Mononuclear cell (primary cell): ENCODE measurements around the gene MECR. TPM values are rescaled to one million over a fixed set of nuclear protein-coding genes. Genes with fewer than 3 reads are reported as not detected.

ENCODE experiments used
- H3K27me3 ChIP-seq: 2 replicates; pipeline ENCODE4 v1.6.0; 2011; ENCODE audit warnings: low read length, control low read depth; ENCODE audit not compliant: insufficient read depth
- H3K4me1 ChIP-seq: 2 replicates; pipeline ENCODE4 v1.5.1; 2011; ENCODE audit warnings: mild to moderate bottlenecking, low read length, control low read depth; ENCODE audit not compliant: insufficient read depth
- H3K4me3 ChIP-seq: 2 replicates; pipeline ENCODE4 v1.5.1; 2011; ENCODE audit warnings: mild to moderate bottlenecking, low read length, moderate library complexity
- H3K9me3 ChIP-seq: 2 replicates; pipeline ENCODE4 v1.5.1; 2011; ENCODE audit warnings: low read depth, mild to moderate bottlenecking, control low read depth, low read length
- total RNA-seq: library from RNA; depleted of rRNA; stranded (reverse); fragments of >200 nt; gene quantifications from one replicate; pipeline ENCODE4 v1.2.3, GENCODE V29; 2012

MECR gene
- total RNA-seq, 1 donor, result 2.1 TPM

DNA sequence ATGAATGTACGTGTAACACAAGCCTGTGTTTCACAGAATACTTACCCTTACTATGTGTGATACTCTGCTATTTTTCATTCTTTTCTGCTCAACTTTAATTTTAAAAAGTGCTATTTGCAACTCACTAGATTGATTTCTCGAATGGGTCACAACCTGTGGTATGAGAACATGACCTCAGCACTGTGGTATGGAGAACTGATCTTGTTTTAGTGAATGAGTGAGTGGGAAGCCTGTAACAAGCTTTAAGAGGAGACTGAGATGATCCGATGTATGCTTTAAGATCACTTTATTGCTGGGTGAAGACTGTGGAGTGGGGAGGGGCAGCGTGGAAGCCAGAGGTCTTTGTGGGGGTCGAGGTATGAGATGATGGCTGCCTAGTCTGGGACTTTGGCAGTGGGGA lies 21.6 kb downstream of the MECR start:
- Histone ChIP-seq H3K4me3 (no peak overlapping the region), H3K9me3 (no peaks in the 10 kb centered on the region), H3K4me1 (no peaks in the 10 kb centered on the region), H3K27me3 (no peaks in the 10 kb centered on the region)

DNA sequence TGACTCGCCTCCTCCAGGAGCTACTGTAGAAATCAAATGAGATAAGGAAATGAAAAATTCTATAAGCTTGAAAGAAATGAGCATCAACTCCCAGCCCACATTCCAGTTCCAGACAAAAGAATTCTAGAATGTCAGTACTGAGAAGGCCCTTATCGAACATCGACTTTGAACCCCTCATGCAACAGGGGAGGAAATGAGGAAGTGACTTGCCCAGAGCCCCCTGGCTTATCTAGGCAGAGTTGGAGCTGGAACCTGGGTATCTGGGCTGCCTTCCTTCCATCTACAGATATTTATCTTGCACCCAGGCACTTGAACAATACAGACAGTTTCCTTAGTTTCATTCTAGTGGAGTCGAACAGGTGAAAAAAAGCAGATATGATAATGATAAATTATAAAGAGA lies 22.3 kb downstream of the MECR start:
- Histone ChIP-seq H3K27me3 (no peaks in the 10 kb centered on the region), H3K9me3 (no peaks in the 10 kb centered on the region), H3K4me1 (no peaks in the 10 kb centered on the region), H3K4me3 (no peak overlapping the region)

DNA sequence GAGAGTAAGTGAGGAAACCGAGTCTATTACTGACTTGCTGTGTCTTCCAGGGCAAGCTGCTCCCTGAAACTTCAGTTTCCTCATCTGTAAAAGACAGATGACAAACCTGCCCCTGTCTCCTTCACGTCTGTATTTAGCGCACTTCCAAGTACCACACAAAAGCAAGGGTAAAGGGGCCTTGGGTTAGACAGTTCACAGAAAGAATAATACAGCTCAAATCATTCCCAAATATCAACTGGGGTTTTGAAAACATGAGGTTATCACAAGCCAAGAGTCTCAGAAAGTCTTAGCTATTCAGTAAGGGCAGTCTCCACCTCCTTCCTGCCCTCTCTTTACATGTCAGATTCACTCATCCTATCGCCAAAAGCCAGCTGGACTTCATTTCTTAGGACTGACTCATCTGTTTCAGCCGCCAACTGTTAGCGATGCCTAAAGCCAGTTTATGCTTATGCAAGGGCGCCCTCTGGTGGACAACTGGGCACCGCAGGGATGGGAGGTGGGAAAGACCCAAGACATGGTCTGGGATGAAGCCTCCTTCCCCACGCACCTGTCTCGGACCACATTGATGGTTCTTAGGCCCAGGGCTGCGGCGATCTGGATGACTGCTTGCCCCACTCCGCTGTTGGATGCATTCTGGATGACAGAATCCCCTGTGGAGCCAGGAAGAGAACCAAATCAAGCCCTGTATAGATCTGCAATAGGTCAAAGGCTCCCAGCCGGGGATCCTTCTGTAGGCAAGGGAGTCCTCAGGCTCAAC lies 28.0 kb downstream of the MECR start:
- no peak overlapping the region for H3K4me3 ChIP-seq
- peaks cover 19% of the 10 kb centered on the region for H3K4me1 ChIP-seq
- H3K9me3 ChIP-seq, result no peaks in the 10 kb centered on the region
- H3K27me3 ChIP-seq, result no peaks in the 10 kb centered on the region

DNA sequence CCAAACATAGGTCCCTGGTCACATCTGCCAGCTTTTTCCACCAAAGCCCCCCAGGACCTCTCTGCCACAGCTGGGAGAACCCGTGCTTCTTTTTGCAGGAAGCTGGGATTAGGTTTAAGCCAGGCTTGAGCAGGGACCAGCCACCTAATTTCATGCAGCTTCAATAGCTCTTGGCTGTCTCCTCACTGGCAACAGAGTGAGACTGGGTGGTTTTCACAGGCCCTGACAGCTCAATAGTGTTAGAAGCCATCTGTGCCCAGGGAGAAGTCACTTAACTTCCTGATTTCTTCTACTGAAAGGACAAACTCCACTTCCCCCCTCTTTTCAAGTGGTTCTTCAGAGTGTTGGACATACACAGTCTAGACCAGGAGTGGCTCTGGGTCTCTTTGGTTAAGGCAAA lies 28.7 kb downstream of the MECR start:
- H3K4me3 ChIP-seq, result no peak overlapping the region
- no peaks in the 10 kb centered on the region for H3K9me3 ChIP-seq
- no peaks in the 10 kb centered on the region for H3K27me3 ChIP-seq
- H3K4me1 ChIP-seq, result peaks cover 19% of the 10 kb centered on the region

DNA sequence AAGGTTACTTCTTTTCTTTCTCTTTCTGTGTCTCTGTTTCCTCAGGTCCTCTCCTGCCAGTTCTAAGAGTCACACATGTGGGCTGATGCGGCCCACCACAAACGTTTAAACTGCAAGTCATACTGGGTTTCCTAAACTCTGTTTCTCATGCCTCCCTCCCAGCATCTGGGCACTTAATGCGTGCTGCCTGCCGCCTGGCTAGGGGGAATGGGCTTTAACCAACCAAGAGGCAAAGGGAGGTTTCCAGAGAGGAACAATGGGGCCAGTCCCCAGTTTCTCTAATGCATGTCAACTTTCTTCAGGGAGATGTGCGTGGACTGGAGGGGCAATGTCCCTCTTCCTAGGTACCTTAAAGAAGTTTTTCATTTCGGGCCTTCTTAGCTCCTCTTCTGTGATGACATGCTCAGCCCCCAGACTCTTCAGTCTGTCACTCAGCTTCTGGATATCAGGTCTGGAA lies 29.1 kb downstream of the MECR start:
- Histone ChIP-seq H3K4me1 (peaks cover 19% of the 10 kb centered on the region), H3K9me3 (no peaks in the 10 kb centered on the region), H3K27me3 (no peaks in the 10 kb centered on the region), H3K4me3 (no peak overlapping the region)

DNA sequence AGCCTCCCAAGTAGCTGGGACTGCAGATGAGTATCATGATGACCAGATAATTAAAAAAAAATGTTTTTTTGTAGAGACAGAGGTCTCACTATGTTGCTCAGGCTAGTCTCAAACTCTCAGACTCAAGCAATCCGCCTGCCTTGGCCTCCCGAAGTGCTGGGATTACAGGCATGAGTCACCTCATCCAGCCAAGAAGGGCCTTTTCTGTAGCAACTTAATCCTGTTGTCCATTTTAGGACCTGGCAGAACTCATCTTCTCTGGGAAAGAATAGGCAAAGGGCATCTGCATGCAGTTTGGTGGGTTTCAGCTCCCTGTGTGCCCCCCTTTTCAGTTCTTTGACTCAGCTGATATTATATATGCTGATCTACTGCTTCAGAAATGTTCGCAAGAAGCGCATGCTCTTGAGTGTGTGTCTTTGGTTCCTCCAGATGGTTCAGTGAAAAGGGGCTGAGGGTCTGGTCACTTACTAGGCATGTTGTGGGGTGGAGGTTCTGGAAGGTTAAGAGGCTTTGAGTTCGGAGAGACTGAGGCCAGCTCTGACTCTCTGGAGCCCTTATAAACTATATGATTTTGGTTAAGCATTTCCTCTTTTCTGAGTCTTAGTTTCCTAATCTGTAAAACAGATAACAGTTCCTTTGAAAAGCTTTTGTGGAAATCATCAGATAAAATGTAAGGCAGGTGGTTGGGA lies 29.7 kb downstream of the MECR start:
- Histone ChIP-seq H3K4me1 (peaks cover 19% of the 10 kb centered on the region), H3K9me3 (no peaks in the 10 kb centered on the region), H3K4me3 (no peak overlapping the region), H3K27me3 (no peaks in the 10 kb centered on the region)

DNA sequence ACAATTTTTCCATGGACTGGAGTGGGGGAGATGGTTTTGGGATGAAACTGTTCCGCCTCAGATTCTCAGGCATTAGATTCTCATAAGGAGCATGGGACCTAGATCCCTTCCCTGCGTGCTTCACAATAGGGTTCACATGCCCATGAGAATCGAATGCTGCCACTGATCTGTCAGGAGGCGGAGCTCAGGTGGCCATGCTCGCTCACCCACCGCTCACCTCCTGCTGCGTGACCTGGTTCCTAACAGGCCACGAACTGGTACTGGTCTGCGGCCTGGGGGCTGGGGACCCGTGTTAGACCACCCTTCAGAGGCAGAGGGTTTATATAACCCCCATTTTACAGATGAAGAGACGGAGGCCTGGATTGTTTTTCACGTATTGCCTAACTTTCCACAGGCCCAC lies 32.7 kb downstream of the MECR start:
- Histone ChIP-seq H3K4me3 (no peak overlapping the region), H3K4me1 (peaks cover 19% of the 10 kb centered on the region), H3K27me3 (no peaks in the 10 kb centered on the region), H3K9me3 (no peaks in the 10 kb centered on the region)

DNA sequence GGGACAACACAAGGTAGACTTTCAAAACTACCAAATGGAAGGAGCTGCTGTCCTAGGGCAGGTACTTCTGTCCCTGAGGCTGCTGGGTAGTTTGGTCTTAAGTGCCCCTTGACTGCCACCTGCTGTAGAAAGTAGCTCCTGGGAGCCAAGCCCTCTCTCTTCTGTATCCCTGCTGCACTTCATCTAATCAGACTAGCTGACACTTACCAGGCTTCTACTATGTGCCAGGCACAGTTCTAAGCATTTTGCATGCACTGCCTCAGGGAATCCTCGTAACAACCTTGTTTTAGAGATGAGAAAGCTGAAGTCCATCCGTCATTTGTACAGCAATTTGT lies 33.2 kb downstream of the MECR start:
- peaks cover 17% of the 10 kb centered on the region for H3K4me1 ChIP-seq
- H3K4me3 ChIP-seq, result no peak overlapping the region
- no peaks in the 10 kb centered on the region for H3K9me3 ChIP-seq
- H3K27me3 ChIP-seq, result no peaks in the 10 kb centered on the region

DNA sequence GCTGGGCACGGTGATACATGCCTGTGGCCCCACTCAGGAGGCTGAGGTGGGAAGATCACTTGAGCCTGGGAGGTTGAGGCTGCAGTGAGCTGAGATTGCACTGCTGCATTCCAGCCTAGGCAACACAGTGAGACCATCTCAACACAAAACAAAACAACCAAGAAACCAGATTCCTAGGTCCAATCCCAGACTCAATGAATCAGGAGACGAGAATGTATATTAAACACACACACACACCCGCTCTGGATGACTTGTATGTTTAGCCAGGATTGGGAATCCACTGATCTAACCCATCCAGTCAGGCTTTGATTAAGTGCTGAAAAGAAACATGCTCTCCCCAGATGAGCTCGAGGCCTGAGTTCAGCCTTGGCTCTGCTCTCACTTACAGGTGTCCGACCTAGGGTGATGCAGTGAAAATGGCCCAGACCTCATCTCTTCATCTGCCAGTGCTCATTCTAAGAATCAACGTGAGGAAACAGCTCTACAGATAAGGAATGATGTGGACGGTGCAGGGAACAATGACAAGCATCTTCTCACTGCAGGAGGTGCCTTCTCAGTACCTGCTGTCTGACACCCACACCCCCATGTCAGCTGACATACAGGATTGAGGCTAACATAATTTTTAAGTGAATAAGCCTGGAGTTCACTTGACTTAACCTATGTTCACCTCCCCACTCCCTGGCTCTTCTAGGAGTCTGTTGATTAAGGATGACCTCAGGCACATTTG lies 33.7 kb downstream of the MECR start:
- Histone ChIP-seq H3K4me1 (peaks cover 11% of the 10 kb centered on the region), H3K4me3 (no peak overlapping the region), H3K9me3 (no peaks in the 10 kb centered on the region), H3K27me3 (no peaks in the 10 kb centered on the region)

DNA sequence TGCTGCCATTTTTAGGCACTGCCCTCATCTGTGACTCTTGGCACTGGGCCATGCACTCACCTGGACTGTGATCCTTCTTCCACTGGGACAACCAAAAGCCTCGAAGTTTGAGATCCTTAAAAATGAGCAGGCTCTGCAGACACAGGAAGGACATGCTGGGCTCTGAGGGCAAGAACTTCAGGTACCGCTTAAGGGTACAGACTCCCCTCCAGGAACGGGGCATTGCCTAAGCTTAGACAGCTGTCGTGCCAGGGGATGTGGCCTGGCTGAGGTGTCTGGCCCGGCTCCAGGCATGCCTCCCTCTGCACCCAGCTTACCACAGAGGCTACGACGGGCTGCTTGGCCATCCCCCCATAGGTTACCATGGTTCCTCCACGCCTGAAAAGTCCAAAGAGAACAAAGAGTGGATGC lies 34.8 kb downstream of the MECR start:
- Histone ChIP-seq H3K27me3 (no peaks in the 10 kb centered on the region), H3K4me1 (no peaks in the 10 kb centered on the region), H3K9me3 (no peaks in the 10 kb centered on the region), H3K4me3 (no peak overlapping the region)

DNA sequence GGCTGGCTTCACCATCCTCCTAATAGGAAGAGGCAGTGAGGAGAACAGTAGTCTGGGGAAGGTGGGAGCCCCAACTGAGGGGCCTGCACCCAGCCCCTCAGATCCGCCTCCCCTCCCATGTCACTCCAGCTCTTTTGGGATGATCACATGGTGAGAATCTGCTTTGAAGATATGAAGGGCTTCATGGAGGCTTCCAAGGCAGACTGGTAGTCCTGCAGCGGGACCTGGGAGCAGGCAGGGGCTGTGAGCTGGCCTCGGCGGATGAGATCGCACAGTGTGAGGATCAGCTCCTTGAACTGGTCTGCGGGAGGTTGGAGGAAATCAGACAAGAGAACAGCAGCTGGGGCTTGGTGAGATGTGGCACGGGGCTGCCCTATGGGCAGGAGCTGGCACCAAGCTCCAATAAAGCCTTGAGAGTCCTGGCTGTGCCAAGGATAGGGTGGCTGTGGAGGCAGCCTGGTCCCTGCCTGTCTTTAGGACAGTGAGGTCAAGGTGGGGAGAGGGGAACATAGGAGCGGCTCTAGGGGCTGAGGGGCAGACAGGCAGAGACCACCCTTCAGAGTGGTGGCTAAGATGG lies 36.8 kb downstream of the MECR start:
- Histone ChIP-seq H3K9me3 (no peaks in the 10 kb centered on the region), H3K4me1 (no peaks in the 10 kb centered on the region), H3K27me3 (no peaks in the 10 kb centered on the region), H3K4me3 (no peak overlapping the region)

DNA sequence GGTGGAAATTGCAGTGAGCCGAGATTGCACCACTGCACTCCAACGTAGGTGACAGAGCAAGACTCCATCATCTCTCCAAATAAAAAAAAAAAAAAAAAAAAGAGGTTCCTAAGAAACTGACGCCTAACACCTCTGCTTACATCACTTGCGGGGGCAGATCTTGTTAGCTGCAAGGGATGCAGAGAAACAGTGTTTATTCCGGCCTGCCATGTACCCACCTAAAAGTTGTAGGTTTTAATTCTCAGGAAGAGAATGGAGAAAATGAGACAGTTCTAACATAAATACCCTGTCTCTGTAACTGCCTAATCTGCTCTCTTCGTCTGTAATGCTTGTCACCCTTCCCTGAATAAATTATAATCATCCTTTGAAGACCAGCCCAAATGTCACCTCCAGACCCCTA lies 40.0 kb downstream of the MECR start:
- H3K4me1 ChIP-seq, result no peaks in the 10 kb centered on the region
- H3K4me3 ChIP-seq, result no peak overlapping the region
- no peaks in the 10 kb centered on the region for H3K27me3 ChIP-seq
- H3K9me3 ChIP-seq, result no peaks in the 10 kb centered on the region

DNA sequence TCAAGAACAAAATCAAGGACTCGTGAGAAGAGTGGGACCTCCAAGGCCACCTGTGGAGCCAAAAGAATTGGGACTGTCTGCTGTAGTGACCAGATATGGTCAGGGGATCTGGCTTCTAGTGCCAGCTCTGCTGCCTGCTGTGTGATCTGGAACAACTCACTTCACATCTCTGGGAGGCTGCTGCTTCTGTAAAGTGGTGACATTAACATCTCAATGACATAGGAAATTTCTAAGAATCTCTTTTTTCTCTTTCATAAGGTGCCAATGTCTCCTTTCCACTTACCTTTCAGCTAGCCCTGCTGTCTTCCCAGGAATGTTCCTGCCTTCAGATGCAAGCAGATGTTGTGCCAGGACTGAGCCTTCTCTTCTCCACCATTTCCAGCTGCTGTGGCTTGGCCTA lies 44.0 kb downstream of the MECR start:
- H3K4me3 ChIP-seq, result no peak overlapping the region
- H3K4me1 ChIP-seq, result no peaks in the 10 kb centered on the region
- H3K27me3 ChIP-seq, result no peaks in the 10 kb centered on the region
- H3K9me3 ChIP-seq, result no peaks in the 10 kb centered on the region

DNA sequence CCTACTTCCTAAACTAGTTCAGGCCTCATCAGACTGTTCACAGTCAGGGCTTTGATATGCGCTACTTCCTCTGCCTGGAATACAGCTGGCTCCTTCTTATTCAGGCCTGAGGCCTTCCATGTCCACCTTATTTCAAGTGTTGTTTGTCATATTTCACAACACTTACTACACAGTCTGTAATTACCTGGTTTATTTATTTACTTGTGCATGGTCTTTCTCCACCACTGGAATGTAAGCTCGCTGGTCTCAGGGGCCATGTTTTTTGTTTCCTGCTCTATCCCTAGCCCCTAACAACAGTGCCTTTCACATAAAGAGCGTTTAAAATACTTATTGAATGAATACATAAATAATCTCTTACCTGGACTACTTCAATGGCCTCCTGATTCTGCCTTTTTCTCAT lies 44.5 kb downstream of the MECR start:
- Histone ChIP-seq H3K9me3 (no peaks in the 10 kb centered on the region), H3K27me3 (no peaks in the 10 kb centered on the region), H3K4me1 (no peaks in the 10 kb centered on the region), H3K4me3 (no peak overlapping the region)

DNA sequence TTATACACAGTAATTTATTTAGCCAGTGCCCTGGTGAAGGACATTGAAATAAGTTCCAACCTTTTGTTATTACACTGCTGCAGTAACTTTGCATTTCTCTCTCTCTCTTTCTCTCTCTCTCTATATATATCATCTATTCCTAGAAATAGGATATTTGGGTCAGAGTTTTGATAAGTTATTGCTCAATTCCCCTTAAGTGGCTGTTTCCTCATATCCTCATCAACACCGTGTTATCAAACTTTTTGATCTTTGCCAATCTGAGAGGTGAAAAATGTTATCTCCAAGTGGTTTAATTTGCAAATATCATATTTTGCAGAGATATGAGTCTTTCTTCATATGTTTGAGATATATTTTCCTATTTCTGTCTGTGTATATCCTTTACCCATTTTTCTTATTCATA lies 47.4 kb downstream of the MECR start:
- Histone ChIP-seq H3K4me1 (peaks cover 29% of the 10 kb centered on the region), H3K9me3 (no peaks in the 10 kb centered on the region), H3K4me3 (no peak overlapping the region), H3K27me3 (no peaks in the 10 kb centered on the region)
